K562 (cell line): Measurements from ENCODE around the gene KCND1. TPM values are rescaled to one million over a fixed set of nuclear protein-coding genes. Genes with fewer than 3 reads are reported as not detected.

Experiments used
- CBFB ChIP-seq: sonication (generic); formaldehyde crosslinking; IDR thresholded peaks from 2 replicates; pipeline ENCODE4 v1.4.0; 2020; ENCODE audit warnings: mild to moderate bottlenecking, missing genetic modification reagents
- FIP1L1 ChIP-seq: fragments of 200-400 bp; formaldehyde crosslinking; IDR thresholded peaks from 2 replicates; pipeline ENCODE4 v1.6.1; 2018; ENCODE audit warnings: mild to moderate bottlenecking, low read depth, low read length; ENCODE audit not compliant: poor library complexity, severe bottlenecking
- FOXJ2 ChIP-seq: fragments of 200-800 bp; sonication (Bioruptor generic); IDR thresholded peaks from 2 replicates; pipeline ENCODE4 v1.6.1; 2016; ENCODE audit warnings: missing genetic modification characterization, missing compliant biosample characterization
- GTF2A2 ChIP-seq: IDR thresholded peaks from 2 replicates; pipeline ENCODE4 v1.6.1; 2016; ENCODE audit warnings: mild to moderate bottlenecking, missing genetic modification characterization, missing compliant biosample characterization
- ILK ChIP-seq: fragments of 450-650 bp; IDR thresholded peaks from 2 replicates; pipeline ENCODE4 v1.6.1; 2016; ENCODE audit warnings: missing genetic modification characterization, low read depth, mild to moderate bottlenecking, missing compliant biosample characterization, moderate library complexity, borderline replicate concordance
- ZFP1 ChIP-seq: fragments of 450-650 bp; formaldehyde crosslinking; IDR thresholded peaks from 2 replicates; pipeline ENCODE4 v1.4.0; 2020; ENCODE audit warnings: mild to moderate bottlenecking, mixed read lengths
- ZNF197 ChIP-seq: fragments of 200-800 bp; sonication (Bioruptor generic); IDR thresholded peaks from 2 replicates; pipeline ENCODE4 v1.6.1; 2016; ENCODE audit warnings: low read depth, missing genetic modification characterization, missing compliant biosample characterization
- ZNF431 ChIP-seq: sonication (generic); formaldehyde crosslinking; IDR thresholded peaks from 2 replicates; pipeline ENCODE4 v1.8.0; 2022; ENCODE audit warnings: mild to moderate bottlenecking, missing genetic modification reagents
- polyA plus RNA-seq, 8 experiments: library from polyadenylated mRNA; depleted of rRNA in 4 of 8; stranded (reverse) in 5 of 8; unstranded in 3 of 8; fragments of >200 nt; fragmentation: Nextera tagmentation in 2 of 8; fragmentation: Illumina TruSeq in 1 of 8; extraction: Ambion mirVana in 2 of 8; extraction: Trizol in 1 of 8; gene quantifications; 2 replicates each; pipeline versions ENCODE4 v1.2.1 to v1.2.3, GENCODE V29; 2011 to 2014; ENCODE audit warnings: inconsistent platforms in 1 of 8, missing spikeins in 1 of 8
- total RNA-seq, 7 experiments: library from RNA; depleted of rRNA in 6 of 7; stranded (reverse); fragments of >200 nt in 6 of 7; fragmentation: Illumina TruSeq in 2 of 7; extraction: Trizol in 2 of 7; gene quantifications; 2 replicates each; pipeline versions ENCODE4 v1.2.1 to v1.2.3, GENCODE V29; 2011 to 2021; ENCODE audit warnings: low replicate concordance in 1 of 7
- TF ChIP-seq, protein P1 (sequence below), 2 experiments: fragments of 450-650 bp; formaldehyde crosslinking in 1 of 2; IDR thresholded peaks; 2 replicates each; pipeline versions ENCODE4 v1.4.0 to v1.6.1; 2014 to 2020; ENCODE audit warnings: mild to moderate bottlenecking in 2 of 2, borderline replicate concordance in 1 of 2, low read depth in 1 of 2

The KCND1 gene
- total and polyA plus RNA-seq, 9 of the 15 experiments (the other 6 are each of a cell fraction or from before 2014, with no cell fraction given), result 0.06 to 0.83 (median 0.39) TPM; not detected in 1

DNA sequence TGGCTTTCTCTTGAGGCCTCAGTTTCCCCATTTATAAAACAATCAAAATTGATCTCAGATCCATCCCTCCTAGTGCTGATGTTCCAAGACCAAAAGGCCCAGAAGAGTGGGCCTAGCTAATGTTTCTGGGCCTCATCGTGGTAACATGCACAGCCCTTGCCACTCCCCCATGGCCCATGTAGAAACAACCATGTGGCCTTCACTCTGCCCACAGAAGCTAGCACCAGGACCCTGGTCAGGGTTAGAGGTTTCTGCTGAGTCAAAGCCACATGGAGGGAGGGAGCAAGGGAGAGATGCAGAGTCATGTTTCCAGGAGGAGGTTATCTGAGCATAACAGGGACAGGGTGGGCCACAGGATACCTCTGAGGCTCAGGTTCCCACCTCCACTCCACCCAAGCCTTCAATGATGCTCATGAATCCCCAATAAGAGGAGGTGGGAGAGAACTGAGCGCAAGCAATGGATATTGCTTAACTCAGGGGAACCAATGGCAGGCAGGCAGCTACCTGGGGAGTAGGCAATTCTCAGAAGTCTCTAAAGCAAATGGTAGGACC lies 31.2 kb downstream of the KCND1 start (continued):
- TF ChIP-seq ZNF431 (CRISPR knock-in tag) (no peak), GTF2A2 (no peak), ILK (no peak), ZNF197 (CRISPR knock-in tag) (no peak), ZFP1 (no peak), CBFB (CRISPR knock-in tag) (no peak), FOXJ2 (tag) (no peak), FIP1L1 (no peak)
- TF ChIP-seq, protein P1, sequence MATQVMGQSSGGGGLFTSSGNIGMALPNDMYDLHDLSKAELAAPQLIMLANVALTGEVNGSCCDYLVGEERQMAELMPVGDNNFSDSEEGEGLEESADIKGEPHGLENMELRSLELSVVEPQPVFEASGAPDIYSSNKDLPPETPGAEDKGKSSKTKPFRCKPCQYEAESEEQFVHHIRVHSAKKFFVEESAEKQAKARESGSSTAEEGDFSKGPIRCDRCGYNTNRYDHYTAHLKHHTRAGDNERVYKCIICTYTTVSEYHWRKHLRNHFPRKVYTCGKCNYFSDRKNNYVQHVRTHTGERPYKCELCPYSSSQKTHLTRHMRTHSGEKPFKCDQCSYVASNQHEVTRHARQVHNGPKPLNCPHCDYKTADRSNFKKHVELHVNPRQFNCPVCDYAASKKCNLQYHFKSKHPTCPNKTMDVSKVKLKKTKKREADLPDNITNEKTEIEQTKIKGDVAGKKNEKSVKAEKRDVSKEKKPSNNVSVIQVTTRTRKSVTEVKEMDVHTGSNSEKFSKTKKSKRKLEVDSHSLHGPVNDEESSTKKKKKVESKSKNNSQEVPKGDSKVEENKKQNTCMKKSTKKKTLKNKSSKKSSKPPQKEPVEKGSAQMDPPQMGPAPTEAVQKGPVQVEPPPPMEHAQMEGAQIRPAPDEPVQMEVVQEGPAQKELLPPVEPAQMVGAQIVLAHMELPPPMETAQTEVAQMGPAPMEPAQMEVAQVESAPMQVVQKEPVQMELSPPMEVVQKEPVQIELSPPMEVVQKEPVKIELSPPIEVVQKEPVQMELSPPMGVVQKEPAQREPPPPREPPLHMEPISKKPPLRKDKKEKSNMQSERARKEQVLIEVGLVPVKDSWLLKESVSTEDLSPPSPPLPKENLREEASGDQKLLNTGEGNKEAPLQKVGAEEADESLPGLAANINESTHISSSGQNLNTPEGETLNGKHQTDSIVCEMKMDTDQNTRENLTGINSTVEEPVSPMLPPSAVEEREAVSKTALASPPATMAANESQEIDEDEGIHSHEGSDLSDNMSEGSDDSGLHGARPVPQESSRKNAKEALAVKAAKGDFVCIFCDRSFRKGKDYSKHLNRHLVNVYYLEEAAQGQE (IDR thresholded peaks at IDR 0.05; ENCODE audit: borderline replicate concordance), result peak; percentile 81
- TF ChIP-seq, protein P1 (CRISPR knock-in tag; IDR thresholded peaks at IDR 0.05; ENCODE audit: low read depth), result no peak
